RWPE1 (cell line): ENCODE results near the gene LIN9.

ENCODE experiments used
- CTCF ChIA-PET: fragments of 350-600 bp; sonication (Branson Sonifier 250); formaldehyde crosslinking; extraction: SDS; loops from one replicate; lab custom pipeline; 2021; lab: Yijun Ruan, JAX
- POLR2A ChIA-PET: fragments of 400-600 bp; formaldehyde crosslinking; extraction: SDS; loops from one replicate; lab custom pipeline; 2020; ENCODE audit warnings: antibody characterized with exemption; ENCODE audit not compliant: low non-redundant PET; lab: Yijun Ruan, JAX
- DNase-seq: peaks from one replicate; pipeline ENCODE4 v3.0.0; 2012; ENCODE audit warnings: low spot score
- H3K27ac ChIP-seq: fragments of 450-650 bp; 2 replicates; pipeline ENCODE4 v1.5.1; 2017
- CTCF ChIP-seq: fragments of 450-650 bp; conservative IDR thresholded peaks from 2 replicates; pipeline ENCODE4 v1.5.1; 2017; ENCODE audit warnings: low read depth, mild to moderate bottlenecking

LIN9 gene

GRCh38 chr1:226217273-226217672 lies 91.7 kb downstream of the LIN9 start:
- POLR2A ChIA-PET: no interaction called here
- CTCF ChIA-PET: interaction anchor here (0.7 kb wide), 1 partner anchor 117 kb away, joined by 3 read pairs; no protein-coding TSS in a partner anchor
- no peak for DNase-seq

GRCh38 chr1:226216056-226216455 lies 92.9 kb downstream of the LIN9 start:
- CTCF ChIA-PET: interaction anchor here (0.9 kb wide), 1 partner anchor 19 kb away, joined by 3 read pairs; no protein-coding TSS in a partner anchor
- POLR2A ChIA-PET: no interaction called here
- TF ChIP-seq CTCF: no peak
- no peak overlapping the region for H3K27ac ChIP-seq
- no peak for DNase-seq

More at GRCh38 chr1:226217273-226217672, 91.7 kb downstream of the LIN9 start:
- no peak for TF ChIP-seq CTCF
- H3K27ac ChIP-seq: no peak overlapping the region

- ChIA-PET CTCF (no interaction called here), POLR2A (no interaction called here)
- H3K27ac ChIP-seq: no peak overlapping the region
- no peak for DNase-seq
- no peak for TF ChIP-seq CTCF
These were observed 93.7 kb downstream of the LIN9 start for GRCh38 chr1:226215239-226215638.

- ChIA-PET POLR2A (no interaction called here), CTCF (interaction anchor here (0.8 to 2.6 kb wide), 2 partner anchors 14 to 103 kb away, joined by 3 to 6 read pairs; no protein-coding TSS in a partner anchor)
- H3K27ac ChIP-seq: no peak overlapping the region
- no peak for TF ChIP-seq CTCF
- DNase-seq: no peak
These were observed 96.4 kb downstream of the LIN9 start for GRCh38 chr1:226212545-226212944.

- POLR2A ChIA-PET: no interaction called here
- no peak for DNase-seq
- H3K27ac ChIP-seq: no peak overlapping the region
- no peak for TF ChIP-seq CTCF
- CTCF ChIA-PET: interaction anchor here (0.5 to 2.6 kb wide), 5 partner anchors 13 to 237 kb away, joined by 3 to 6 read pairs (median 5); no protein-coding TSS in a partner anchor
These were observed 97.7 kb downstream of the LIN9 start for GRCh38 chr1:226211181-226211821.

- ChIA-PET POLR2A (no interaction called here), CTCF (interaction anchor here (0.5 to 2.6 kb wide), 4 partner anchors 10 to 238 kb away, joined by 3 to 6 read pairs (median 3); no protein-coding TSS in a partner anchor)
- H3K27ac ChIP-seq: no peak overlapping the region
- TF ChIP-seq CTCF: no peak
- DNase-seq: no peak
These were observed 98.3 kb downstream of the LIN9 start for GRCh38 chr1:226210571-226211176.
